Right lobe of liver (tissue), 4 donors: ENCODE results near the gene RGS9.

ENCODE experiments used
- CTCF ChIP-seq, 4 donors: fragments of 200-600 bp in 3 of 4; fragments of 450-650 bp in 1 of 4; IDR thresholded peaks; one replicate each; pipeline versions ENCODE4 v1.5.1 to v1.8.0; 2016 to 2022; ENCODE audit warnings: antibody characterized with exemption in 4 of 4, mild to moderate bottlenecking in 2 of 4
- POLR2A ChIP-seq: fragments of 450-650 bp; IDR thresholded peaks from one replicate; pipeline ENCODE4 v1.6.1; 2017; ENCODE audit warnings: antibody characterized with exemption, mild to moderate bottlenecking
- donor health status: DM: no; HTN: no; CAD: no.
- donor health status: DM: no; HTN: no; CAD: no.
- donor health status: DM: no; HTN: yes; CAD: no.

GRCh38 chr17:65115839-65116238, 21.3 kb upstream of the RGS9 start:
- TF ChIP-seq CTCF (IDR thresholded peaks at IDR 0.05) (no peak), POLR2A (no peak)
